Dermis microvascular lymphatic vessel endothelial cell (primary cell): ENCODE measurements around the gene ZNF329. TPM values are rescaled to one million over a fixed set of nuclear protein-coding genes. Genes with fewer than 3 reads are reported as not detected.

ENCODE experiments used
- DNase-seq, 2 donors: peaks; one replicate each; pipeline versions ENCODE4 v3.0.0 to v3.0.0-alpha.2; 2010; ENCODE audit warnings: low read depth in 2 of 2
- total RNA-seq: library from RNA; depleted of rRNA; stranded (reverse); fragments of >200 nt; gene quantifications from 2 replicates; pipeline ENCODE4 v1.2.1, GENCODE V29; 2014

ZNF329 gene
- total RNA-seq, 1 donor from 2014 or later: 7.3 TPM

- DNase-seq: no peak
Observed at GRCh38 chr19:58118979-58119733, 31.4 kb downstream of the ZNF329 start.

GRCh38 chr19:58117841-58118575, 32.6 kb downstream of the ZNF329 start:
- DNase-seq: no peak

- DNase-seq: no peak
Observed at GRCh38 chr19:58108546-58108817, 42.1 kb downstream of the ZNF329 start.

- DNase-seq: no peak
Observed at GRCh38 chr19:58107778-58108545, 42.6 kb downstream of the ZNF329 start.

- no peak for DNase-seq
Observed at GRCh38 chr19:58098682-58098998, 51.9 kb downstream of the ZNF329 start.

DNA sequence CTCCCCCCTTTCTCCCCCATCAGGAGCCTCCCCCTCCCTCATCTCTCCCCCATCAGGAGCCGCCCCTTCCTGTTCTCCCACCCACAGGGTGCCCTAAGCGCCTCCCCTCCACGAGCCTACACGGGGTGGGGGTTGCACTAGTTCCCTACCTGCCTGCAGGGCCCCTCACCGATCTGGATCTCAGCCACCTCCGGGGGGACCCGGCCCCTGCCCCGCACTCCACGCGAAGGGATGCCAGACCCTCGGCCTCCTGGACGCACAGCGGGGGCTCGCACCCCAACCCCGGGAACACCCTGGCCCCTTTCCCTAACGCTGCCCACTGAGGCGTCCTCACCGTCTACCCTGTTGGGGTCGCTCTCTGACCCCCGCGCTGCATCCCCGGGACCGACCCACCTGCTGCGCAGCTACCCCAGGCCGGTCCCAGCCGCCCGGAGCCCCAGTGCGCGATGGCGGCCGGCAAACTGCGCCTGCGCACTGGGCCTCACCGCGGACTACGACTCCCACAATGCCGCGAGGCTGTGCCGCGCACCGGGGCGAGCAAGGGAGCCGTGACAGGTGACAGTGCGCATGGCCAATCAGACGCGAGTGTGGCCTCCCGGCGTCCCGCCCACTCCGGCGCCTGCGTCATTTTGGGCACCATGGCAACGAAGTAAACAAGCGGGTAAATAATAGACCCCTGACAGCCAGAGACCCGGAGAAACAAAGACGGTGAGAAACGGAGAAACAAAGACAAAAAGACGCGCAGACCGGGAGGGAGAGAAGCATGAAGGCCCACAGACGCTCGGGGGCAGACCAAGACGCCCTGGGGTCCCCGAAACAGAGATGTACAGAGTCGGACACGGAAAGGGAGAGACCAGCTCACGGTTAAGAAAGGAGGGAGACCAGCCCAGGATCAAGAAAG, 52.6 kb downstream of the ZNF329 start, which contains the start of gene ZSCAN18:
Gene ZSCAN18 (minus strand): TSS at position 451 of the 901 bp plus-strand sequence. CDS start 7,964 bp downstream, outside the sequence.
- peak; percentile 85 to 92 for DNase-seq

- DNase-seq: no peak
Observed at GRCh38 chr19:58097349-58097748, 53.2 kb downstream of the ZNF329 start.

- no peak for DNase-seq
Observed at GRCh38 chr19:58096884-58097283, 53.7 kb downstream of the ZNF329 start.

DNA sequence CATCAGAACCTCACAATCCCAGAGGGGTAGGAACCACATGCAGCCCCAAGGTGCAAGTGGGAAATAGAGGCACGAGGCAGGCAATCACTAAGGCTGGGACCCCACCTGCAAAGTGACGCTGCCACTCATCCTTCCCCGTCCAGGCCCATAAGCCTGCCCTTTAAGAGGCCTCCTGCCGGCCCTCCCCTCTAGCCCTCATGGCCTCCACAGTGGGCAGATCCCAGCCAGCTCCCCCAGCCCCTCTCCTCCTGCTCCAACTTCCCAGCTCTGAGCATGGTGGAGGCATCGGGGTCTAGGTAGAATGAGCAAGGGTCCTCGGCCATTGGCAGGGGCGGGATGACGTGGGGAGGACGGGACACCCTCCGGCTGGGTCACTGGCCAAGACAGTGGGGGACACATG, 55.3 kb downstream of the ZNF329 start:
- no peak for DNase-seq

GRCh38 chr19:58093071-58093470, 57.5 kb downstream of the ZNF329 start:
- no peak for DNase-seq

DNA sequence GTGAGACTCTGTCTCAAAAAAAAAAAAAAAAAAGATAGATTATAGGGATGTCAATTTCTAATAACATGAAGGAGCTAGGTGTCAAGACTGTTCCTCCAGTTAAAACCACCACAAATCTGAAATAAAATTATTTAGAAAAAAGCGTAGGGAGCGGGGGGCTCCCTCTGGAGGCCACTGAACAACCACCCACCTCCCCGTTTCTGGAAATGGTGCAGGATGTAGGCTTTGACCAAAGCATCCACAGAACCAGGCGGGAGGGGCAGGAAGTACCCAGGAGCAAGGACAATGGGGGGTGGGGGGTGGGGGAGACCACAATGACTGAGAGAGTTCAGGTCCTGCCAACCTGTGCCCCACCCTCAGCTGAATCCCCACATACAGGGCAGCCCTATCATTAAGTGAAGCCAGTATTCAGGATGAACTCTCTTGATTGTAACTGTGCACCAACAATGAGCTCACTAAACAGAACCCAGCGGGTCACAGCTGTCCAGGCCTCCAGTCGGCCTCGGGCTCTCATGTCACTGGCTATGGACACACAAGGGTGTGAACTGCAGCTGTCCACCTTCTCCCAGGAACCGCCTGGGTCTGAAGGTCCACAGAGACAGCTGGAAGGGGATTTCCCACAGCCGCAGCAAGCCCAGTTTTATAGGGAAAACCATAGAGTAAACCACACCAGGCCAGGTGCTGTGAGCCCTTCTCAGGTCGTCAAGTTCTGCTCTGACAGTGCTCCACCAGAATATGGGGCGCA, 59.2 kb downstream of the ZNF329 start:
- DNase-seq: no peak

GRCh38 chr19:58089846-58090245, 60.7 kb downstream of the ZNF329 start:
- DNase-seq: no peak

DNA sequence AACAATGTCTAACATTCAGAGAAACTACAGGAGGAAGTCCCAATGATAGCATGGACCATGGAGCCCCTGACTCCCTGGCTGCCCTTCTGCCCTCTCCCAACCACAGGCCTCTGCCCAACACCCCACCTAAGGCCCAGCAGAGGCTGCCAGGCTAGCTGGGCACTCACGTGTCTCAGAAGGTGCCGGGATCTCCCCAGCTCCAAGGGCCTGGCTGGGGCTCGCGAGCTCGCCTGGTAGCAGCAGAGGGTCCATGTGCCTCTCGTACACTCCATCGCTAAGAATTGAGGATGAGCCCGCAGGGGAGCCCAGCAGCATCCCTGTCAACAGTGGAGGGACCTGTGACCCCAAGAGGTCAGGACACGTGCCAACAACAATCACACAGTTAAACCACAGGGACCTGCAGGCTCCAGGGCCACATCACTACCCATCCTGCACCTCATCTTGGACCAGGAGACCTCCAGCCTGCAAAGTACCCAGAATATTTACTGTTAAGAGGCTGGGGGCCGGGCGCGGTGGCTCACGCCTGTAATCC, 62.0 kb downstream of the ZNF329 start:
- no peak for DNase-seq

- DNase-seq: no peak
Observed at GRCh38 chr19:58086825-58087710, 63.5 kb downstream of the ZNF329 start.

DNA sequence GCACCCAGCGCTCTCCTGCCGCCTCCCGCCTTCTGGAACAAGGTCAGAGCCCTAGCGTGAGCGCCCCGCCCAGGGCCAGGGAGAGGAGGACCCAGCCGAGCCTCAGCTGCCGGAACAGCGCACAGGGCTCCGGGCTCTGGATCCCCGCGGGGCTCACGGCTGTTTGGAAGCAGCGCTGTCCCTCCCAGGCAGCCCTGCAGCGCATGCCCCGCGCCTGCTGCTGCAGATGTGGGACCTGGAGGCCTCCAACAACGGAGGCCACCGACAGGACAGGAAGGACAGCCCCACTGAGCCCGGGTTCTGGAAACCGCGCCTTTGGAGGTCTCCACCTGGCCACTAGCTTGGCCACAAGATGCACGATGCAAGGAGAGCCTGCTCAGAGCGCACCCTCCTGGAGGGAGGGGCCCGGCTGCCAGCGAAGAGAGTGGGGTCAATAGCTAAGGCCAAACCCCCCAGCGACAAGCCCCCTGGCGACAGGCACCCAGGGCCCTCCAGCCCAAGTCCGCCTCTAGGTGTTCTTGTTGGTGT, 65.2 kb downstream of the ZNF329 start:
- no peak for DNase-seq

DNA sequence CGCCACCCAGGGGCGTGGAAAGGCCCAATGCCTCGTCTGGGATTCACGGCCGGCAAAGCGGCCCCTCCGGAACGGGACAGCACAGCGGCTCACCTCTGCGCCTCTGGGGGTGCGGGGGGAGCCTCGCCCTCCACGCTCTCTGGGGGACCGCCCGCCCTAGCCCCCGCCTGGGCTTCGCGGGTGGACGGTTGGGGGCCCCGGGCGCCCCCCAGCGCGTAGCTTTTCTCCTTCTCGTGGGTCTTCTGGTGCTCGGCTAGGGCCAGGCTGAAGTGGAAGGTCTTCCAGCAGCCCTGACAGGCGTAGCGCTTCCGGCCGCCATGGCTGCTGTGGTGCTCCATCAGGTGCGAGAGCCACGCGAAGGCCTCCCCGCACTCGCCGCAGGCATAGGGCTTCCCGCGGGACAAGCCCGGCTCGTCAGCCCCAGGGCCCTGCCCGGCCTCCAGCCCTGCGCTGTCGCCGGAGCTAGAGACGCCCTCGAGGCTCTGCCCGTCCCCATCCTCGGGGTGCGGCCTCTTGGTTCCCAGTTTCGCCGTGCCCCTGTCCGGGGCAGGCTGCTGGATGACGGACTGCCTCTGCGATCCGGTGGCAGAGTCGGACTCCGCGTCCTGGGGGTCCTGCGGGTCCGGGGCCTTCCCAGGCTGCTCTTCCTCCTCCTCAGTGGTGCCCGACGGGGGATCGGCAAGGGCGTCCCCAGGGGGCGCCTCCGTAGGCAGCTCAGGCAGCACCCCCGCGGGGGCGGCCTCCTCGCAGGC, 65.8 kb downstream of the ZNF329 start:
- no peak for DNase-seq

- DNase-seq: no peak
Observed at GRCh38 chr19:58083021-58083420, 67.6 kb downstream of the ZNF329 start.

DNA sequence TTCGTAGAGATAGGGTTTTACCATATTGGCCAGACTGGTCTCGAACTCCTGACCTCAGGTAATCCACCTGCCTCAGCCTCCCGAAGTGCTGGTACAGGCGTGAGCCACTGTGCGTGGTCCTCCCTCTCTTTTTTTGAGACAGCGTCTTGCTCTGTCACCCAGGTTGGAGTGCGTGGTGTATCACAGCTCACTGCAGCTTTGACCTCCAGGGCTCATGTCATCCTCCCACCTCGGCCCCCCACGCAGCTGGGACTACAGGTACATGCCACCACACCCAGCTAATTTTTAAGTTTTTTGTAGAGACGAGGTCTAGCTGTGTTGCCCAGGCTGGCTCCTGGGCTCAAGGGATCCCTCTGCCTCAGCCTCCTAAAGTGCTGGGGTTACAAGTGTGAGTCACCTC, 70.8 kb downstream of the ZNF329 start:
- no peak for DNase-seq
